NCI-H2107 treated with DMSO at 0.1 percent for 48 hours (cell line): ENCODE data around the gene LAMC3.

ENCODE experiments used
- DNase-seq: peaks from one replicate; lab custom pipeline; 2025; ENCODE audit not compliant: unreplicated experiment; lab: John Stamatoyannopoulos, UW

Gene LAMC3

DNA sequence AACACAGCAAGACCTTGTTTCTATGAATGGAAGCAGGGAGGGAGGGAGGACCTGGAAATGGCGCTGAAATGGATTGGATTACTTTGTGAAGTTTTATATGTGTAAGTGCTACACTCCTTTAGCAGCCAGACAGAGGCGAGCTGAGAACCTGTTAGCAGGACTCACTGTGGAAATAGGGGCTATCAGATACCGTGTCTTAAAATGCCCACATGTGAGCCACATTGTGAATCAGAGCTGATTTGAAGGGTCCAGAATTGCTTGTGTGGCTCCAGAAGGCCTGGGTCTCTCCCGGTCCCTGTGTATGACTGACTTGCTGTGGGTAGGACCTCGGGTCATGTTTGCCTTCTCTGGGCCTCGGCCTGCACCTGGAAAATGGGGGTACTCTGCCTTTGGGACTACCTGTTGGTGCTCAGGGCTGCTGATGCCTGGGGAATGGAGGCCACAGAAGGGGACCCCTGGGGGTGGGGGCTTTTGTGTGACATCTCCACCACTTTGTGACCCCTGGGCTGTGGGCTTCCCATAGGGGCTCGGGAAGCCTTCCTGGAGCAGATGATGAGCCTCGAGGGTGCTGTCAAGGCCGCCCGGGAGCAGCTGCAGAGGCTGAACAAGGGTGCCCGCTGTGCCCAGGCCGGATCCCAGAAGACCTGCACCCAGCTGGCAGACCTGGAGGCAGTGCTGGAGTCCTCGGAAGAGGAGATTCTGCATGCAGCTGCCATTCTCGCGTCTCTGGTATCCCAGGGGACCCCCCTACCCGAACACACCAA, 63.3 kb downstream of the LAMC3 start:
- no peak for DNase-seq

- no peak for DNase-seq
Measured at GRCh38 chr9:131072871-131073237, 63.9 kb downstream of the LAMC3 start.

DNA sequence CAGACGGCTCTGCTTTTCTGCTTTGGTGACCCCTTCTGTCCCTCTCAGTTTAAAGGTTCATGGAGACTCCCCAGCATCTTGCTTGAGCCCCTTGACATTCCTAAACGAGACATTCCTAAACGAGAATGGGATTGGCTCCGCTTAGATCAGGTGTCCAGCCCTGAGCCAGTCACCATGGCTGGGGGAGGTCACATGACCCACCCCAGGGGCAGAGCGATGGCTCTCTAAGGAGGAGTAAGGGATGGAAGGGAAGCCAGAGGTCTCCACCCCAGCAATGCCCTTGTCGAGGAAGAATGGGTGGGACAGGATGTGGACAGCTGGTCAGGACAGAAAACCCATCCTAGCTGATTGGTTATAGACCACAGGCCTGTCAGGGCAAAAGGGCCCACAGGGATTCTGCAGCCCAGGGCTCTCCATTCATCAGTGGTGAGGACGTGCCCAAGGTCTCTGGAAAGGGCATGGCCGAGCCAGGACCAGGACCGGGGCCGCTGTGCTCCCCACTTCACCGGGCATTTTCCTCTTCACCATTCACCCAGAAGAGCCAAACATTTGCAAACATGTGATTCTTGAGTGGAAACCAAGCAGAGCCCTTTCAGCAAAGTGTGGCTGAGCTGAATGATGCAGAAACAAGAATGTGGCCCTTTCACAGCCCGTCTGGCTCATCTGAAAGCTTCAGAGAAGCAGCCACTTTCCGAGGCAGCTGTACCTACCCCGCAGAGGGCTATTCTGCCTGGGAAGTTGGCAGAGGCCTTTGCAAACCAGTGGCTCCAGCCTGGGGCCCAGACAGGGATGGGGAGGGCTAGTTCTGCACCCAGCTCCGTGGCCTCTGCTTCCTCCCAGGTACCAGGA, 67.6 kb downstream of the LAMC3 start:
- DNase-seq = no peak

- DNase-seq = no peak
Measured at GRCh38 chr9:131078427-131079366, 69.7 kb downstream of the LAMC3 start.

- DNase-seq = no peak
Measured at GRCh38 chr9:131080589-131080988, 71.6 kb downstream of the LAMC3 start.

DNA sequence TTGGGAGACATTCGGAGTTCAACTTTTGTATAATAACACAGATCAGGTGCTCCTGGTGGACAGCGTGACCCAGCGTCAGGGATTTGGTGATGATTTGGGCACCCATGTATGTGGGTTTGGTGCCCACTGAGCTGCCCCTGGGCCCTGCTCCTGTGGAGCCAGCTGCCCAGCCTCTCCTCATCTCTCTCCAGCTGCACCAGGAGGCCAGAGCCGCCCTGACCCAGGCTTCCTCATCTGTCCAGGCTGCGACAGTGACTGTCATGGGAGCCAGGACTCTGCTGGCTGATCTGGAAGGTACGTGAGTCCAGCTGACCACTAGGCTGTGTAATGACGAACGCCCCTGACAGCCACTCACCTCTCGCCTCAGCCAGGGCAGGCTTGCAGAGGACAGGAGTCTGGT, 72.9 kb downstream of the LAMC3 start:
- DNase-seq = no peak

GRCh38 chr9:131082774-131083512, 74.0 kb downstream of the LAMC3 start:
- no peak for DNase-seq

GRCh38 chr9:131084661-131085369, 75.8 kb downstream of the LAMC3 start:
- DNase-seq = no peak

DNA sequence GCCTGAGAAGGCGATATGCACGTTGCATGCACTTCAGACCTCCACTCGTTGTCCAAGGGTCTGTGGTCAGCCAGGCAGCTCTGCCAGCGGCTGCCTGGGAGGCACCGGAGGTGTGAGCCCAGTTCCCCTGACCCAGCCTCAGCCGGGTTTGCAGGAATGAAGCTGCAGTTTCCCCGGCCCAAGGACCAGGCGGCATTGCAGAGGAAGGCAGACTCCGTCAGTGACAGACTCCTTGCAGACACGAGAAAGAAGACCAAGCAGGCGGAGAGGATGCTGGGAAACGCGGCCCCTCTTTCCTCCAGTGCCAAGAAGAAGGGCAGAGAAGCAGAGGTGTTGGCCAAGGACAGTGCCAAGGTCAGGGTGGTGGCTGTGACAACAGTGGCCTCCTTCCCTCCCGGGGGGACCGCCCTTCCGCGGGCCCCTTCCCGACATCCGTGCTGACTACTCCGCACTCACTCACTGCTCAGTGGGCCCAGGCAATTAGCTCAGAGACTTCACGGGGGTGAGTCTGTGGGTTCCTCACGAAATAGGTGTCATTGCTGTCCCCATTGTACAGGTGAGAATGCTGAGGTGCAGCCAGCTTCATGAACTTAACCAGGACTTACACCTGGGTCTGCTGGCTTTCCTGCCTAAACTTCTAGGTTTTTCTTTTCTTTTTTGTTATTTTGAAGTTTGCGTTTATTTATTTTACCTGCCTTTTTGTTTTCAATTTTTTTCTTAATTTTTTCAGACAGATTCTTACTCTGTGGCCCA, 76.6 kb downstream of the LAMC3 start:
- no peak for DNase-seq

GRCh38 chr9:131087354-131087893, 78.5 kb downstream of the LAMC3 start:
- peak; percentile 14 for DNase-seq

GRCh38 chr9:131090025-131090787, 81.2 kb downstream of the LAMC3 start:
- DNase-seq = no peak

DNA sequence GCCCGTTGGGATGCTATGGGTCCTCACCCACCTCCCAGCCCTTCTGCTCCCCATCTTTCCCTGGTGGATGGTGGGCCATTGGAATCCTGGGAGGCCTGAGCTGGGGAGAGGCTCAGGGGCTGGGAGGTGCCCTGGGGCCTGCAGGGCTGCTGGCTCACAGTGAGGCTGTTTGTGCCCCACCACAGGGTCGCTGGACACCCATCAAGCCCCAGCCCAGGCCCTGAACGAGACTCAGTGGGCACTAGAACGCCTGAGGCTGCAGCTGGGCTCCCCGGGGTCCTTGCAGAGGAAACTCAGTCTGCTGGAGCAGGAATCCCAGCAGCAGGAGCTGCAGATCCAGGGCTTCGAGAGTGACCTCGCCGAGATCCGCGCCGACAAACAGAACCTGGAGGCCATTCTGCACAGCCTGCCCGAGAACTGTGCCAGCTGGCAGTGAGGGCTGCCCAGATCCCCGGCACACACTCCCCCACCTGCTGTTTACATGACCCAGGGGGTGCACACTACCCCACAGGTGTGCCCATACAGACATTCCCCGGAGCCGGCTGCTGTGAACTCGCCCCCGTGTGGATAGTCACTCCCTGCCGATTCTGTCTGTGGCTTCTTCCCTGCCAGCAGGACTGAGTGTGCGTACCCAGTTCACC, 82.5 kb downstream of the LAMC3 start:
- DNase-seq = no peak

- no peak for DNase-seq
Measured at GRCh38 chr9:131092030-131092429, 83.1 kb downstream of the LAMC3 start.

GRCh38 chr9:131092548-131093440, 83.8 kb downstream of the LAMC3 start:
- no peak for DNase-seq

DNA sequence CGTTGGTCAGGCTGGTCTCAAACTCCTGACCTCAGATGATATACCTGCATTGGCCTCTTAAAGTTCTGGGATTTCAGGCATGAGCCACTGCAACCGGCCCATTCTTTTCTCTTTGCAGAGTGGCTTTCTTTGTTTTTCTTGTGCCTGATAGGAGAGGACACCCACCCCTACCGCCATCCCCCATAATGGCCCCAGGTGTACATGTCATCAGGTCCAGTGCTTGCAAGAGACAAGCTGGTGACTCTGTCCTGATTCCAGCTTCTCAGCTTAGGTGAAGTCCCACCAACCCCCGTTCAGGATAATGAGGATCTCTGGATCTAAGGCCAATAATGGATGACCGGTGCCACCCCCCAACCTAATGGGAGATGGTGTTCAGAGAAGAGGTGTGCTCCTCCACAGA, 85.0 kb downstream of the LAMC3 start:
- DNase-seq = no peak

DNA sequence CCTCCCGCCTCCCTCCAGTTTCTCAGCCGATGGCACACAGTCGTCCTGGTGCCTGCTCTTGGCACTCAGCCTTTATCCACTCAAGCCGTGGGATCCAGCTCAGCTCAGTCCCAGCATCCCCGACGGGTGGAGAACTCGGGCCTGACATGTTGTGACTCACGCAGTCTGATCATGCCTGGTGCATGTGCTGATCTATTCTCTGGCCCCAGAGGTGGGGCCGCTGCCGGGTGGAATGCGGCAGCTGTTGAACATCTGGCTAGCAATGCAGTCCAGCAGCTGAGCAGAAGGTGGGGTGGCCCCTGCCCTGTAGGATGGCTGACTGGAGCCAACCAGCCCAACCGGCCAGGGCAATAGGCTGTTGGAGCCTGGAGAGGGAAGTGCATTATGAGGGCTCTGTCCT, 85.6 kb downstream of the LAMC3 start:
- no peak for DNase-seq
